Stimulated activated CD4-positive, alpha-beta T cell treated with anti-CD3 and anti-CD28 coated beads, TNF-alpha, amount 100 ng/mL, for 24 hours (primary cell): Measurements from ENCODE around the gene NDFIP2.

ENCODE experiments used
- DNase-seq, 3 experiments: peaks; one replicate each; pipeline ENCODE4 v3.0.0-alpha.2; 2020; ENCODE audit warnings: low read depth in 3 of 3

Gene NDFIP2, protein sequence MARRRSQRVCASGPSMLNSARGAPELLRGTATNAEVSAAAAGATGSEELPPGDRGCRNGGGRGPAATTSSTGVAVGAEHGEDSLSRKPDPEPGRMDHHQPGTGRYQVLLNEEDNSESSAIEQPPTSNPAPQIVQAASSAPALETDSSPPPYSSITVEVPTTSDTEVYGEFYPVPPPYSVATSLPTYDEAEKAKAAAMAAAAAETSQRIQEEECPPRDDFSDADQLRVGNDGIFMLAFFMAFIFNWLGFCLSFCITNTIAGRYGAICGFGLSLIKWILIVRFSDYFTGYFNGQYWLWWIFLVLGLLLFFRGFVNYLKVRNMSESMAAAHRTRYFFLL

DNA sequence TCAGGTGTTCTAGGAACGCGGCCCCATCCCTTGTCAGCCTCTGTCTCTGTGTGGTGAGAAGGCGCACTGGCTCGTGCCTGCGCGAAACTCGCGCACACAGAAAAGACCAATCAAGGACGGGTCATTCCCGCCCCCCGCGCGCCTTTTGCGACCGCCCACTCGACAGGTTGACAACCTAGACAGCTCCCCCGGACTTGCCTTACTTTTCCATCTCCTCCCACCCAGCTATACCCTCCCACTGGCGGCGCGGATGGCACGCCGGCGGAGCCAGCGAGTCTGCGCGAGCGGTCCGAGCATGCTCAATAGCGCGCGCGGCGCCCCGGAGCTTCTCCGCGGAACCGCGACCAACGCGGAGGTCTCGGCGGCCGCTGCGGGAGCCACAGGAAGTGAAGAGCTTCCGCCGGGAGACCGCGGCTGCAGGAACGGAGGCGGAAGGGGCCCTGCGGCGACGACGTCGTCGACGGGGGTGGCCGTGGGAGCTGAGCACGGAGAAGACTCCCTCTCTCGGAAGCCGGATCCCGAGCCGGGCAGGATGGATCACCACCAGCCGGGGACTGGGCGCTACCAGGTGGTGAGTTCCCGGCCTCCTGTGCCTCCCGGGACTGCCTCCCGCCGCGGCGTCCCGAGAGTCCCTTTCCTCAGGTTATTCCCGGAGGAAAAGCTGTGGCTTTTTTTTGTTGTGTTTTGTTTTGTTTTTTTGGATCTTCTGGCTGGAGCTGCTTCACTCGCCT, at the start of gene NDFIP2:
Gene NDFIP2 (plus strand): TSS at position 202 of the 731 bp plus-strand sequence. CDS start 49 bp downstream, at position 251.
- DNase-seq: peak; percentile 78 to 94 (median 79)

DNA sequence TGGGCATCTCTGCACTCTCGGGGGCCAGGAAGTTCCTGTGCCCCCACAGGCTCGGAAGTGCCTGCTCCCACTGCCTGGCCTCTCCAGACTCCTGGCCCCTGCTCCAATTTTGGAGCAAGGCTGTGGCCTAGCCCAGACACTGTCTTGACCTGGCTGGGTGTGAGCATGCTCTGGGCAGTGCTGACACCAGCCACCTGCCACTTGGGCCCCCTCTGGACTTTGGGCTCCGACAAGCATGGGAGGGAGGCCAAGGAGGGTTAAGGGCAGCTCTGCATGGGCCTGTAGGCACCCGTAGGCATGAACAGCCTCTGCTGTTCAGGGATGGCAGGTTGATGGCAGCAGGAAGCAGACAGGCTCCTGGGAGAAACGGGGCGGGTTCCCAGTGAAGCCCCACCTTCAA, 48.9 kb upstream of the NDFIP2 start:
- no peak for DNase-seq

DNA sequence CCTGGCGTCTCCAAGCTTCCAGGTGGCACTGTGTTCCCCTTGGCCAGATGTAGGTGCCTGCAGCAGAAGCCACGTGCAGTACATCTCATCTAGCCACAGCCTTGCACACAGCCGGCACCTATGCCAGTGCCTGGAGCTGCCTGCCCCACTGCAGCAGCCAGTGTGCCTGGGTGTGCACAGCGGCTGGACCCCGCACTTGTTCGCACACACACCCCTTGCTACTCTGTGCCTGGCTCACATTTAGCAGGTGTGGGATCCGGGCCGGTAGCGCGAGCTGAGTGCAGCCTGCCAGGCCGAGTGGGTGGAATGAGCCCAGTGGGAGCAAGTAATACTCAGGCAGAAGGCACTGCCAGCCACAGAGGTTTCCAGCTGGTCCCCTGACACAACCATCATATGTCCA, 48.0 kb upstream of the NDFIP2 start:
- DNase-seq: no peak

DNA sequence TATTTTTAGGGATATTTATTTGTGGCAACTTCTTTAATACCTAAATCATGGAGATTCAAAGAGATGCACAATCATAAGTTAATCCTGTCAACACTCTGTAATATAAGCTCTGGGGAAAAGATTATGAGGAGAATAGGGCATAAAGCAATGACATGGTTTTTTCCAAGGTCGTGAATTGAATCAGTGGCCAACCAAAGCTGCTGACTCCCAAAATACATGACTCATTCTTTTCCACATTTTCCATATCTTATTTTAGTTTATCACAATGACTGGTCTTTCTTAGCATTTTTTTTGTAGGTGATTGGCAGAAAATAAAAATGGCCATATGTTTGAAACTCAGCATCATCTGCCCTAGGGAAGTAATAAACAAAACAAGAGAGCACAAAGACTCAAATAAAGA, 46.4 kb upstream of the NDFIP2 start:
- no peak for DNase-seq

DNA sequence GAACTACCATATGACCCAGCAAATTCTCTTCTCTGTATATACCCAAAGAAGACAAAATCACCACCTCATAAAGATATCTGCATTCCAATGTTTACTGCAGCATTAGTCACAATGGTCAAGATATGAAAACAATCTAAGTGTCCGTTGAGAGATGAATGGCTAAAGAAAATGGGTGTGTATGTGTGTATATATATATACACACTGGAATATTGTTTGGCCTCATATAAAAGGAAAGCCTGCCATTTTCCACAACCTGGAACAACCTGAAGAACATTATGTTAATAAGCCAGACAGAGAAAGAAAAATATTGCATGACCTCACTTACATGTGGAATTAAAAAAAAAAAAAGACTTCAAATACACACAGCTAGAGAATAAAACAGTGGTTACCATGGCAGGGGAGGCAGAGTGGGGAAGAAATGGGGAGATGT, 45.4 kb upstream of the NDFIP2 start:
- no peak for DNase-seq

DNA sequence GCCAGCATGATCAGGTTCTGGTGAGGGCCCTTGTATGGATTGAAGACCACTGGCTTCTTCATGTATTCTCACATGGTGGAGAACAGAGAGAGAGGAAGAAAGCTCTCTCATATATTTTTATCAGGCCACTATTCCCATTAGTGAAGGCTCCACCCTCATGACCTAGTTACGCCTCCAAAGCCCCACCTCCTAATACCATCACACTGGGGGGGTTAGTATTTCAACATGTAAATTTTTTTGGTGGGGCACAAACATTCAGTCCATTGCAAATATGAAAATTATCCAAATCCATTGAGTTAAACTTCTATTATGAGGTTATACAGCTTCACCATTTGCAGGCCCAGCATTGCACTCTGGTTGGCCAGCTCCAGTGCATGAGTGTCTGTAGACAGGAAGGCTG, 41.7 kb upstream of the NDFIP2 start:
- no peak for DNase-seq

DNA sequence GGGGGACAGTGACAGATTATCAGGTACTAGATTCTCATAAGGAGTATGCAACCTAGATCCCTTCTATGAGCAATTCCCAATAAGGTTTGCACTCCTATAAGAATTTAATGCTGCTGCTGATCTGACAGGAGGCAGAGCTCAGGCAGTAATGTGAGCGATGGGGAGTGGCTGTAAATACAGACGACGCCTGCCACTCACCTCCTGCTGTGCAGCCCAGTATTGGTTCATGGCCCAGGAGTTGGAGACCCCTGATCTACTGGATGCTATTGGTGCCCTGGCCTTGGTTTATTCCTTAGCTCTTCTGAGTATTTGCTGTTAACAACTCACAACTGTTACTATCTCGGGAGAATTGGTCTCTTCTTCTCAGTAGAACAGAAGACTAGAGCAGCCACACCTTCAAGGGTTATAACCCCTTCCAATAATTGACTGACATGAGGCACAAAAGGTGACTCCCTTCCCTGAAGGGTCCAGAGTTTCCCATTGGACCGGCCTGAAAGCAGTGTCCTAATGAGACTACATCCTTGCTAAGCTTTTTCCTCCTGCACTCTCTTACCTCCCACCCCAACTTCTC, 39.9 kb upstream of the NDFIP2 start:
- DNase-seq: no peak

DNA sequence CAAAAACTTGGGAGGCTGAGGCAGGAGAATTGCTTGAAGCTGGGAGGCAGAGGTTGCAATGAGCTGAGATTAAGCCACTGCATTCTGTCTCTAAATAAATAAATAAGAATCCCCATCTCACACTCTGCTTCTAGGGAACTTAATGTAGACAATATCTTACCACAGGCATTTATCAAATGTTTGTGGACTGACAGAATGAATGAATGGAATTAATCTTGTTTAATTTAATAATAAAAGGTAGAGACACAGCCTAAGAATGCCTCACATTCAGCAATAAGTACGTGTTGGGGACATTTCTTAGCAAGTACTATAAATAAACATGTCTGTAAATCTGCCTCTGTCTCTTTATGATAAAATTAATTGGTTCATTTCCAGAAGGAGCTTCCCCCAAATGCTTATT, 38.7 kb upstream of the NDFIP2 start:
- no peak for DNase-seq

DNA sequence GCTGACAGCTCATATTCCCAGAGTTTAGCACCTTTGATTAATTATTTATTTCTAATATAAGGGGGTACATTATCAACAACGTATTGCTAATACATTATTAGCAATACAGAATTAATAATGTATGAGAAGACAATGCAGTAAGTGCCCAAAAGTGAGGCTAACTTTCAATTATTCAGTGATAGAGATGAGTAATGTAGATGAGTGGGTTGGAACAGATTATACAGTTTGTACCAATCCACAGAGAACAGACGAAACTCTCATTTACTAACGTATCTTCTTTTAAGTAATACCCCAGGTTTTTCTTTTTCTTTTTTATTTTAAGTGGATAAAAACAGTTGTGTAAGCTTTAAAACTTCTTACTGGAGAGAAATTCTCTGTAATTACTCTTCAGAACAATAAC, 38.2 kb upstream of the NDFIP2 start:
- DNase-seq: no peak

DNA sequence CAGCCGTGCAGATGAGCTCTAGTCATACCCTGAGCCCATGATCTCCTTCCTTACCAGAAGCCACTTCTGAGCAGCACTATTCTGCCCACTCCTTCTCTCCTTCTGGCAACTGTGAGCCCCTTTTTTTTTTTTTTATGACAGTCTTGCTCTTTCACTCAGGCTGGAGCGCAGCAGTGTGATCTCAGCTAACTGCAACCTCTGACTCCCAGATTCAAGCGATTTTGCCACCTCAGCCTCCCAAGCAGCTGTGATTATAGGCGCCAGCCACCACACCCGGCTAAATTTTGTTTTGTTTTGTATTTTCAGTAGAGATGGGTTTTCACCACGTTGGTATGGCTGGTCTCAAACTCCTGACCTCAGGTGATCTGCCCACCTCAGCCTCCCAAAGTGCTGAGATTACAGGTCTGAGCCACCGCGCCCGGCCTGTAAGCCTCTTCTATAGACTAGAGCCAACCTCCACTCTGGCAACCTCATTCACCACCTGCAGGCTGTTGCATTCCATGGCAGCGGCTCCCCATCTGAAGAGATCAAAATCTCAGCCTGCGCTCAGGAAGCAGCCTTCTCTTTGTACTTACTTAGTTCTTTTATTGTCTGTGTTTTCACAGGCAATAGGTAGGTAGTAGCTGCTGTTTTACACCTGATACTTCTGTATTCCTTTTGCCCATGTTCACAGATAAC, 34.8 kb upstream of the NDFIP2 start:
- peak in 1 of 3 experiments; percentile 13 for DNase-seq

DNA sequence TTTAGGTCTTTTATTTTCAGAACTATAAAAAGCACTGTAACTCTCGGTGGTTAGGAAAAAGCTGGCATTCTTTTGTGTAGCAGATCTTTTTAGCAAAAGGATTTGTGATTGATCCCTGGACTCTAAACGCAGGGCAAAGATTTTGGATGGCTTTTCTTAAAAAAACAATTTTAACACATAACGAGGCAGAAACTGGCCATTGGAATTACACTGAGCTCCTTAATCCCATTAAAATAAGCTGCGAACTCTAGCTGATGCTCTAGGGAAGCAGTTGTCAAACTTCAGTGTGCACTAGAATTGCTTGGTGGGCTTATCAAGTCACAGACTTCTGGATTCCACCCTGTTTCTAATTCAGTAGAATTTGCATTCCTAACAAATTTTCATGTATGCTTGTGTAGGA, 33.8 kb upstream of the NDFIP2 start:
- DNase-seq: no peak

DNA sequence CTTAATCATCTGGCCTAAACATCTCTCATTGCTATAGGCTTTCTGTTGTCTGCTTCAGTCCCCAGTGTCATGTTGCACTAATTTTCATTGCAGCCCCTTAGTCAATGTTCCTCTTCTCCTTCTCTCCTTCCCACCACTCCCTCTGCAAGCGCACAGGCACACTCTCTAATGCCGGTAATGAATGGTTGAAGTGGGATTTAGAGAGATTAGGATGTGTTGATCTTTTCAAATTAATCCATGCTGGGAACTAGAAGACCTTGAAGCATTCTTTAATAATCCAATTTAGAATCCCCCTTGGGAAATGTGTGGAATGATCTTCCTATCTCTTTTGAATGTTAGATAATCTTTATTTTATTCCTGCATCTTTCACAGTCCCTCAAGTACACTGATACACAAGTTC, 33.2 kb upstream of the NDFIP2 start:
- DNase-seq: no peak

DNA sequence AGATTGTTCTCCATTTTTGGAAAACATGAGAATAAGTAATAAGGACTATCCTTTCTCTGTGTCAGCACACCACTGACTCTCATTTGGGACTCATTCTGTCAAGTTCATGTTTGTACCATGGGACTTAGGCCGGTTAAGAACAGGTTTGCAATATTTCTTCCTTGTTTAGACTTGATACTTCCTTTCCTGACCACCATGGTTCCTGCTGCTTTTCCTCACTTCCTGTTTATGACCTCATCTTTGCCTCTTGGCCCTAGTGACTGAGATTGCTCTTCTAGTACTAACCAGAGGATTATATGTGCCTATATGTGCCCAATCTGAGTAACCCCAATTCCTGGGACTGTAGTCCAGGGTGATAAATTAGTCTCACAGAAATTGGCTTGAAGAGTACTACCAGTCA, 32.5 kb upstream of the NDFIP2 start:
- no peak for DNase-seq

DNA sequence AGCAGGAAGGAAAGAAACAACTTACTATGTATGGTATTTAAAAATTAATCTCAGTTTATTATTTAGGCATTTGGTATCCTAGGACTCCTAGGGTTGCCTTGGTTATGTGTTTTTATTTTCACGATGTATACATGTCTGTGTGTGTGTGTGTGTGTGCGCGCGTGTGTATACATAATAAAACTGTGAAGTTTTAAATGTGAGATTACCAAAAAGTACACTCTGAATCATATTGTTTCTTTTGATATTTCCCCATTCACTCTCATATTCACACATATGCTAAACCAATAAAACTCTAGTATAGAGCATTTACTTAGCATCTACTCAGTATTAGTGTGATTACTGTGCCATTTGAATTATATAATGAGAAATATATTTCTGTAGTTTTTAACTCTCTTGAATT, 30.8 kb upstream of the NDFIP2 start:
- DNase-seq: peak in 1 of 3 experiments; percentile 33

DNA sequence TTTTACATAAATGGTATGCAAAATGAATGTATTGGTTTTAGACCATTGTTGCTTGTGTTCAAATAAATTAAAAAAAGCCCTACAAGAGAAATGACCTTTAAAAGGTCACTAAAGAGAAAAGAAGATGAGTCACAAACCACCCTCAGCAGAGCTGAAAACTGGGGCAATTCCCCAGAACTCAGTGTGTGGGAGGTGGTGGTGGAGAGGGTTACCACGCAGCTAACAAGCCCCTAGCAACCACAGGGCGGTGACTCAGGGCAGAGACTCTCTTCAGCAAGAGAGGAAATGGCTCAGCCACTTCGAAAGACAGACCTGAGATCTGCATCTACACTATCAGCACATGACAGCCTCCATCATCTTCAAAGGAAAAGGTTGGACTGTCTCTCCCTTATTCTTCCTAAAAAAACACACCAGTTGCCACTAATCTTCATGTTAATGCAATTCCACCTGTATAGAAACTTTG, 29.4 kb upstream of the NDFIP2 start:
- peak; percentile 87 to 95 (median 94) for DNase-seq

DNA sequence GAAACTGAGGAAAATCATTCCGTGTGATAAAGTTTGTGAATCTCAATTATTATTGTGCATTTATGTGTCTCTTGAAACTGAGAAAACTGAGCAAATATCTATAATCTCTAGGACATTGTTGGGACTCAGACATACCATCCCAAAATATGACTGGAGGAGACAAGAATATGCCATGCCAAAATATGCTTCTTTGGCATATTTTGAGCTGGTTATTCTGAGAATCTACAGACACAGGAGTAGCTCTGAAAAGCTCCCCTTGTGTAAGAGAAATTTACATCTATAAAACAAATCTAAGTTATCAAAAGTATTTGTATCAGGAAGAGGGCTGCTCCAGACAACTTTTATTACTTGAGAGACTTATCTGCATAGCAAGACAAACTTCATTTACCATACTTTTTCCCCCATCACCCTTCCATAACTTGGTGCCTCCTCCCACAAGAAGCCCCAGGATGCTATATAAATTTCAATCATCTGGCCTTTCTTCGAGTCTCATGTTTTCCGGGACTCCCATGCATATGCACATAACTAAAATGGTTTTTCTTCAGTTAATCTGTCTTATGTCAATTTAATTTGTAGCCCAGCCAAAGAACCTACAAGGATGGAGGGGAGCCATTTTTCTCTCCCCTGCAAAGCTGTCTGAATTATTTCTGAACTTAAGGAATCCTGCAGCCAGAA, 28.6 kb upstream of the NDFIP2 start:
- no peak for DNase-seq

DNA sequence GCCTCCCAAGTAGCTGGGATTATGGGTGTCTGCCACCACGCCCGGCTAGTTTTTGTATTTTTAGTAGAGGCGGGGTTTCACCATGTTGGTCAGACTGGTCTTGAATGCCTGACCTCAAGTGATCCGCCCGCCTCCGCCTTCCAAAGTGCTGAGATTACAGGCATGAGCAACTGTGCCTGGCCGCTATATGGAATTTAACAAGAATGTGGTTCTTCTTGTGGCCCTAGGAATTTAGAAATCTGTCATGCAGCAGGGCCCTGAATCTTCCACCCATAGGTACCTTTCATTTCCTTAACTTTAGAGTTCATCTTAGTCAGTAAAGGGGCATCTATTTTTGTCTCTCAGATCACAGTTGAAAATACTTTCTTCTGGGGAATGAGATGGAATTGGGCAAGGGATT, 25.6 kb upstream of the NDFIP2 start:
- no peak for DNase-seq

DNA sequence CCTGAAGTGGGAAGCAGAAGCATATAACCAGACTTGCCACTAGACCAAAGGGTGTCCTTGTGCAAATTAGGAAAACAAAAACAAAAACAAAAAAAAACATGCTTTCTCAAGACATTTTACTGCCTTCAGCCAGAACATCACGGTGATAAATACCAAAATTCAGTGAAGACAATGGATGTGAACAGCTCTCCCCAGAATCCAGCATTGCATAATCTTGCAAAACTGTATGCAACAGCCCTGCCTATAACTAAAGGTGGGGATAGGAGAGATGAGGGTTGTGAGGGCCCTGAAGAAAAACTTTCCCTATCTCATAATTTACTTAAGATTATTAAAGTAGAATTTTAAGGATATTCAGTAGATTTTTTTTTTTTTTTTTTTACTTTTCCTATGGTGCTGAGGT, 24.9 kb upstream of the NDFIP2 start:
- DNase-seq: no peak

DNA sequence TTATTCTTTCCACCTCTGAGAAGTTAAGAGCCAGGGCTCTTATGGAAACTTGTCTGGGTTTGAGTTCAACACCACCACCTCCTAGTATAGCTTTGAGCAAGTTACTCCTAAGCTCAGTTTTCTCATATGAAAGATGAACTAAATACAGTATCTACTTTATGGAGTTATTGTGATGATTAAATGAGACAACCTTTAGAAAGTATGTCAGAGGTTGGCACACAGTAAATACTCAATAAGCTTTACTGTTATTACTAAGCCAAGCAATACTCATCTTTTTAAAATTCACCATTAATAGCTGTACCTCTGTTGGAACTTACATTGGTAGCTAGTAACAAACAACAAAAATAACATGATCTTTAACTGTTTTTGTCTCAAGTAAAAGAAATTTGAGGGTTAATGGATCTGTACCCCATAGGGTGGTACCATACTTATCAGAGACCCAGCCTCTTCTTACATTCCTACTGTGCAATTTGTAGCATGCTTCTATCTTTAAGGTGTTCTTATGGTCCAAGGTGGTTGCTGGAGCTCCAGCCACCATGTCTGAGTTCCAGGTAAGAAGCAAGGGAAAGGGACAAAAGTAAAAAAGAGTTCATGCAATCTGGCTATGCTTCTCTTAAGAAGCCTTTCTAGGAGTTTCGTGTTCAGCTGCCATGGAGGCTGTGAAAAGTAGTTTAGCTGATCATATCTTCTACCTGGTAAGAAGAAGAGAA, 24.1 kb upstream of the NDFIP2 start:
- no peak for DNase-seq

DNA sequence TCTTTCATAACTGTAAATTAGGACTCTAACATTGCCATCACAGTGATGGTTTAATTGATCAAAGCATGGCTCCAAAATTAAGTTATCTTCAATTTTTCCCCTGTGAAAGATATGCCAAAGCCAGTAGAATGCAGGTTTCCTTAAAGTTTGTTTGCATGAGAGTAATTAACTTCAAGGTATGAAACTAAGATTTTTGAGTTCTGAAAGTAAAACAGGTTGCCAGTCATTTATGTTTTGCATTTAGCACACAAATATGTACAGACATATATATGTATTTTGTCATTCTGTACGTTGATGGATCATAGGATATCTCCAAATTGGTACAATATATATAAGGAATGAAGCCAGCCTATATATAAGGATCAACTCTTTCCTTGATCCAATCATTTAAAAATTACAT, 23.6 kb upstream of the NDFIP2 start:
- DNase-seq: no peak

DNA sequence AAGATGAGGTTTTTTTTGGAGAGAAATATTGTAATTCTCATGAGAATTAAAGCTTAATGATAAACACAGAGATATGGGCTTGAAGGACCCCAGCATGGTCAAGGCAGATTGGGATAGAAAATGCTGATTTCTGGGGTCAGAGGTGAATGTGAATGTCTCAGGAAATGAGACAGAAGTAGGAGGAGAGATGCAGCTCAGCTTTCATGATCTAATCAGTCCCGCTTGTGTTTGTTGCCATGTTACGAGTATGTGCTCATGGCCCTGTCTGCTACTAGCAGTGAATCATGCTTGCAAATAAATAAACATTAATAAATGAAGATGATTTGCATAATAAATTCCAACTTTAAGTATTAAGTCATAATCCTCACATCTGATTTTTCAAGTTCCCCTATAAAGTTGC, 23.0 kb upstream of the NDFIP2 start:
- no peak for DNase-seq
